ENCODE results near the gene DGKB.

Gene DGKB

GRCh38 chr7:14242175-14242574 is 660.4 kb downstream of the DGKB start:
- in situ Hi-C loops (cut with HindIII; ENCODE audit: low sequenced_read_pairs): no loop called here
- no peak overlapping the region for H3K4me3 ChIP-seq (ENCODE audit: low read depth, low read length)

DNA sequence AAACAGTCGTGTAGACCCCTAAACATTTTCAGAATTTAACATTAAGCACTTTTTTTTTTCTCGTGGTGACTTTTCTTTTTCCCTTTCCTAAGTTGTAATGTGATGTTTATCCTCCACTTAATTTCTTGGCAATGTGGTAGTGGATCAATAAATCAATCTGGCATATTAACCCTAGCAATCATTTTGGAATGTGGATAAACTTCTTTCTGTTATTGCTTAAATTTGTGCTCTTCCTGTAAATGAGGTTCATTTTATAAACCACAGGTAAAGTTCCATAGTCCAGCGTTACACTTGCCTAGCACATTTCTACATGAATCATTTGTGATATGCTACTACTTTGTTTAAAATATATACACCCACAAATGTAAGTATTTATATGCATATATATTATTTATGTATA is 665.7 kb downstream of the DGKB start:
- TF ChIP-seq CTCF (IDR thresholded peaks at IDR 0.05; ENCODE audit: low read depth, low read length, missing control alignments): no peak
- no peak overlapping the region for H3K4me3 ChIP-seq (ENCODE audit: low read depth, low read length)
- in situ Hi-C loops (cut with HindIII; ENCODE audit: low sequenced_read_pairs): no loop called here
- DNase-seq (ENCODE audit: low read depth): no peak

More at GRCh38 chr7:14242175-14242574, 660.4 kb downstream of the DGKB start:
- TF ChIP-seq CTCF (IDR thresholded peaks at IDR 0.05; ENCODE audit: low read depth, low read length, missing control alignments): no peak
- no peak for DNase-seq (ENCODE audit: low read depth)

DNA sequence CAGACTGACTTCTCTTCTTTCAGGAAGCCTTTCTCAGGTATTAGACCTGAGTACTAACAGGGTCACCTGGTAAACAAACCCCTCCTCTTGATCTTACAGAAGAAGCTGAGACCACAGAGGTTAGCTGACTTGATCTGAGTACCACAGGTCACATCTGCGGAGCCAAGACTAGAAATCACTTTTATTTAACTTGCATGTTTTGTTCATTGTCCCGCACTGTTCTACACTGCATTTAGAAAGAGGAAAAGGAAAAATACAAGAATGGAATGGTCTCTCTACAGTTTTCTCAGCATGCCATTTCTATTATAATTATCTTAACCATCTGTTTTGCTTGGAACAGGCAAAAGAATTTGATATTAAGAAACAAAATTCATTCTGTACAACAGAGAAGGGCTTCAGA is 667.5 kb downstream of the DGKB start:
- in situ Hi-C loops (cut with HindIII; ENCODE audit: low sequenced_read_pairs): no loop called here
- no peak overlapping the region for H3K4me3 ChIP-seq (ENCODE audit: low read depth, low read length)
- TF ChIP-seq CTCF (IDR thresholded peaks at IDR 0.05; ENCODE audit: low read depth, low read length, missing control alignments): no peak
- no peak for DNase-seq (ENCODE audit: low read depth)

DNA sequence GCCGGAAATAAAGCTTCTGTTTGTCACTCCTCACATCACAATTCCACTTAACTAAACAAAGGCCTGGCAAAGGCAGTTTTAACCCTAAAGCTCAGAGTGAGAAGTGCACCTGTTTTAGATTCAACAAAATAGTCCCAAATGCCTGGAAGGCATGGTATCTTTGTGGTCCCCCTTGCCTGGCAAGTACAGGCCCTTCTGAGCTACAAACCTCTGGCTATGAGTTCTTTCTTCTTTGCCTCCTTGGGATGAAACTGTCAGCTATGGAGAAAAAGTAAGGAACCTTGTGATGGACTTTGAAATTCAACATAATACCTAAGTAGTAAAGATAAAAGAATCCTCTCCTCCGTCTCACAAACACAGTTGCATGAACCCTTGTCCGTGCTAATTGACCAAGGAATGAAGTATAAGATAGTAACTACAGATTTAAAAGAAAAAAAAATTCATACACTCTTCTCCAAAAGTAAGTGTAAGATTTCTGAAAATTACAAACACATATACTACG is 668.6 kb downstream of the DGKB start:
- DNase-seq (ENCODE audit: low read depth): no peak
- H3K4me3 ChIP-seq (ENCODE audit: low read depth, low read length): no peak overlapping the region
- in situ Hi-C loops (cut with HindIII; ENCODE audit: low sequenced_read_pairs): no loop called here
- TF ChIP-seq CTCF (IDR thresholded peaks at IDR 0.05; ENCODE audit: low read depth, low read length, missing control alignments): no peak

- in situ Hi-C loops (cut with HindIII; ENCODE audit: low sequenced_read_pairs): no loop called here
Measured at GRCh38 chr7:14233076-14233867, 669.3 kb downstream of the DGKB start.

GRCh38 chr7:14229047-14229446 is 673.5 kb downstream of the DGKB start:
- TF ChIP-seq CTCF (IDR thresholded peaks at IDR 0.05; ENCODE audit: low read depth, low read length, missing control alignments): no peak
- in situ Hi-C loops (cut with HindIII; ENCODE audit: low sequenced_read_pairs): no loop called here
- DNase-seq (ENCODE audit: low read depth): no peak
- H3K4me3 ChIP-seq (ENCODE audit: low read depth, low read length): no peak overlapping the region

More at GRCh38 chr7:14233076-14233867, 669.3 kb downstream of the DGKB start:
- no peak for TF ChIP-seq CTCF (IDR thresholded peaks at IDR 0.05; ENCODE audit: low read depth, low read length, missing control alignments)
- no peak for DNase-seq (ENCODE audit: low read depth)
- H3K4me3 ChIP-seq (ENCODE audit: low read depth, low read length): no peak overlapping the region
